Upper lobe of right lung (tissue), 1 donor: ENCODE measurements around the gene CCM2L. TPM values are rescaled to one million over a fixed set of nuclear protein-coding genes. Genes with fewer than 3 reads are reported as not detected.

ENCODE experiments used
- ATAC-seq: fragments of 200-7000 bp; cut with Tn5 transposase; one replicate; pipeline ENCODE4 v1.9.1; 2020; ENCODE audit warnings: mild to moderate bottlenecking, moderate library complexity
- DNase-seq: peaks from one replicate; pipeline ENCODE4 v3.0.0-alpha.2; 2020
- H3K27ac ChIP-seq: fragments of 200-600 bp; one replicate; pipeline ENCODE4 v1.8.0; 2022
- H3K27me3 ChIP-seq: fragments of 200-600 bp; one replicate; pipeline ENCODE4 v1.8.0; 2022; ENCODE audit warnings: mild to moderate bottlenecking
- H3K36me3 ChIP-seq: fragments of 200-600 bp; one replicate; pipeline ENCODE4 v1.8.0; 2022
- H3K4me1 ChIP-seq: fragments of 200-600 bp; one replicate; pipeline ENCODE4 v1.8.0; 2022
- H3K4me3 ChIP-seq: fragments of 200-600 bp; one replicate; pipeline ENCODE4 v1.8.0; 2022; ENCODE audit warnings: mild to moderate bottlenecking
- H3K9me3 ChIP-seq: fragments of 200-600 bp; one replicate; pipeline ENCODE4 v1.8.0; 2022
- CTCF ChIP-seq: fragments of 200-600 bp; IDR thresholded peaks from one replicate; pipeline ENCODE4 v1.8.0; 2022; ENCODE audit warnings: antibody characterized with exemption
- intact Hi-C: fragments of 100-400 bp; cut with DNase I; formaldehyde crosslinking; loops from one replicate; pipeline ENCODE4 v1.11.0; 2022
- total RNA-seq: library from RNA; stranded (reverse); fragmentation: NEBNext Ultra II Directional; extraction: Animal tissue kit (Norgen Biotek cat#: 25700); gene quantifications from one replicate; pipeline ENCODE4 v1.2.1, GENCODE V29; 2021
- donor health status: DM: no; HTN: yes; CAD: no; lungs with severe emphysema.

The CCM2L gene
- total RNA-seq, 1 donor from 2014 or later, result 23.2 TPM

GRCh38 chr20:32050851-32051556, 40.8 kb downstream of the CCM2L start:
- H3K4me1 ChIP-seq, result peaks cover 10% of the 10 kb centered on the region
- H3K36me3 ChIP-seq, result no peaks in the 10 kb centered on the region
- H3K4me3 ChIP-seq, result peak overlapping the region; percentile 46
- peaks cover 47% of the 10 kb centered on the region for H3K27me3 ChIP-seq
- H3K27ac ChIP-seq, result peak overlapping the region; percentile 47
- ATAC-seq (peak; percentile 80), DNase-seq (peak; percentile 77)
- intact Hi-C loops, result no loop called here
- no peak for TF ChIP-seq CTCF
- H3K9me3 ChIP-seq, result no peaks in the 10 kb centered on the region

GRCh38 chr20:32051720-32052089, 41.5 kb downstream of the CCM2L start:
- Histone ChIP-seq H3K36me3 (no peaks in the 10 kb centered on the region), H3K27ac (peak overlapping the region; percentile 47), H3K4me3 (peak overlapping the region; percentile 46), H3K4me1 (peaks cover 10% of the 10 kb centered on the region), H3K9me3 (no peaks in the 10 kb centered on the region), H3K27me3 (peaks cover 47% of the 10 kb centered on the region)
- ATAC-seq (no peak), DNase-seq (no peak)
- TF ChIP-seq CTCF, result no peak
- intact Hi-C loops, result no loop called here

- Histone ChIP-seq H3K9me3 (no peaks in the 10 kb centered on the region), H3K36me3 (no peaks in the 10 kb centered on the region), H3K4me3 (peak within 1 kb of the TSS; percentile 46), H3K27ac (peak within 1 kb of the TSS; percentile 81), H3K4me1 (peaks cover 10% of the 10 kb centered on the region), H3K27me3 (peaks cover 51% of the 10 kb centered on the region)
- TF ChIP-seq CTCF, result no peak
- ATAC-seq (peak; percentile 88), DNase-seq (peak; percentile 78)
- intact Hi-C loops, result no loop called here
Observed at GRCh38 chr20:32052090-32052777, 42.0 kb downstream of the CCM2L start, which contains the start of gene HCK. HCK (plus strand) TSS chr20:32052242.

GRCh38 chr20:32052778-32053362, 42.6 kb downstream of the CCM2L start:
- Histone ChIP-seq H3K36me3 (no peaks in the 10 kb centered on the region), H3K27me3 (peaks cover 51% of the 10 kb centered on the region), H3K27ac (peak overlapping the region; percentile 81), H3K4me1 (peaks cover 10% of the 10 kb centered on the region), H3K4me3 (peak overlapping the region; percentile 46), H3K9me3 (no peaks in the 10 kb centered on the region)
- no peak for TF ChIP-seq CTCF
- ATAC-seq, result peak; percentile 83
- intact Hi-C loops, result no loop called here
- DNase-seq, result peak; percentile 88

GRCh38 chr20:32053648-32054047, 43.4 kb downstream of the CCM2L start:
- H3K36me3 ChIP-seq, result no peaks in the 10 kb centered on the region
- peaks cover 51% of the 10 kb centered on the region for H3K27me3 ChIP-seq
- H3K27ac ChIP-seq, result no peak overlapping the region
- intact Hi-C loops, result no loop called here
- no peak for ATAC-seq
- no peaks in the 10 kb centered on the region for H3K9me3 ChIP-seq
- no peak for DNase-seq
- peak overlapping the region; percentile 46 for H3K4me3 ChIP-seq
- no peak for TF ChIP-seq CTCF
- peaks cover 10% of the 10 kb centered on the region for H3K4me1 ChIP-seq
